ENCODE results near the gene TRIM24.

TRIM24 gene

DNA sequence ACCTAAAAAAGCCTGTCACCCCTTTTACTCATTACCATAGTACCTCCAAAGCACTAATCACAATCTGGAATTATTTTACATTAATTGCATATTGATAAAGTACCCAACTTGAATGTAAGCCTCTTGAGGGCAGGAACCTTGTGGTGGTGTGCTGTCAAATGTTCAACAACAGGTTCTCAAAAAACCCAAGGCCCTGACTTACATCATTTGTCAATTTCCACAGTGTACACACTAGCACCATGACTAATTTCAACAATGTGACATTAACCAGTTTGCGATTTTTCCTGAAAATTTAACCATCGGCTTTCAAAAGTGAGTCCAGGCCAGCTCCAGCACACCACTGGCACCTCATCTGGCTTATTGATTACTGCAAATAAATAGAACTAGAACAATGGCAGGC, 153.6 kb downstream of the TRIM24 start:
- no peak for DNase-seq (ENCODE audit: low read depth in 1 of 2, low spot score in 1 of 2)

DNA sequence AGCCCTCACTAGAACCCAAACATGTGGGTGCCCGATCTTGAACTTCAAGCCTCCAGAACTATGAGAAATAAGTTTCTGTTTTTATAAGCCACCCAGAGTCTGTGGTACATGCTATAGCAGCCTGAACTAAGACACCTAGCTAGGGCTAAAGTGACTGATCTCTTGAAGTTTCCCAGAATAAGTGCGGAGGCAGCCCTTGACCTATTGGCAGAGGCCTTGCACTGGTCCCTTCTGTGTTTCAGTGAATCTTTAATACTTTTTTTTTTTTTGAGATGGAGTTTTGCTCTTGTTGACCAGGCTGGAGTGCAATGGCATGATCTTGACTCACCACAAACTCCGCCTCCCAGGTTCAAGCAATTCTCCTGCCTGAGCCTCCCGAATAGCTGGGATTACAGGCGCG, 156.0 kb downstream of the TRIM24 start:
- no peak for DNase-seq (ENCODE audit: low read depth in 1 of 2, low spot score in 1 of 2)

DNA sequence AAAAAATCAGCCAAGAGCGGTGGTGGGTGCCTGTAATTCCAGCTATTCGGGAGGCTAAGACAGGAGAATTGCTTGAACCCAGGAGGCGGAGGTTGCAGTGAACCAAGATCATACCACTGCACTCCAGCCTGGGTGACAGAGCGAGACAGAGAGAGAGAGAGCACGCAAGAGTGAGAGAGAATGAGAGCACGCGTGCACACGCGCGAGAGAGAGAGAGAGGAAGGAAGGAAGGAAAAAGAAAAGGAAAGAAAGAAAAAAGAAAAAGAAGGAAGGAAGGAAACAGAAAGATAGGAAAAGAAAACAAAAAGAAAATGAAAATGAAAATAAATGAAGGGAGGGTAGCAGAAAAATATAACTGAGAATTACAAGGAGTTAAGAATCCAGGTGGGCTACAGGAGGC, 158.4 kb downstream of the TRIM24 start:
- no peak for DNase-seq (ENCODE audit: low read depth in 1 of 2, low spot score in 1 of 2)

DNA sequence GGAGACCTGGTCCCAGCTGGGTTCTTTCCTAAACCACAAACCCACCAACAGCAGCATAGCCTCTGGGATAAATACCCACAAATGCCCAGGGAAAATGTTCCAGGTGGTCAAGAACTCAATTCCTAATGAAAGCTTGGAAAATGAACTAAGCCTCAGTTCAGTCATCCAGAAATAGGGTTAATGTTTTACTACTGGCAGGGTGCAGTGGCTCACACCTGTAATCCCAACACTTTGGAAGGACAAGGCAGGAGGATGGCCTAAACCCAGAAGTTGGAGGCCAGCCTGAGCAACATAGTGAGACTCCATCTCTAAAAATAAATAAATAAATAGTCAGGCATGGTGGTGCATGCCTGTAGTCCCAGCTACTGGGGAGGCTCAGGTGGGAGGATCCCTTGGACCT, 158.9 kb downstream of the TRIM24 start:
- no peak for DNase-seq (ENCODE audit: low read depth in 1 of 2, low spot score in 1 of 2)

DNA sequence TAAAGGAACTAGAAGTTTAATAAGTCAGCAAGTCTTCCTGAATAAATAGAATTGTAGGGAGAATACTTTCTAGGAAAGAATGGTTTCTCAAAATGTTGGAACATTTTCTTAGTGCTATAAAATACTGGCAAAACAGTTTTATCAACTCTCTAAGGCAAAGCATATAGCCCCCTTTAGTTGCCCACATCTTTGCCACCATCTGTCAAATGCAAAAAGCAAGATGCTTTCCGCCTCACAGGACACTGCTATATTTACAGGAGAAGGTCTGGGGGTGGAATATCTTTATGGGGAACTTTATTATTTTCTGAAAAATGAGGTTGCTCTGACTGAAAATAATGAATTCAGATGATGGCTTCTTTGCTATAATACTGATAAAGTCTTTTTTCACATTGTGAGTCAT, 162.8 kb downstream of the TRIM24 start:
- DNase-seq (ENCODE audit: low read depth in 1 of 2, low spot score in 1 of 2), result no peak

DNA sequence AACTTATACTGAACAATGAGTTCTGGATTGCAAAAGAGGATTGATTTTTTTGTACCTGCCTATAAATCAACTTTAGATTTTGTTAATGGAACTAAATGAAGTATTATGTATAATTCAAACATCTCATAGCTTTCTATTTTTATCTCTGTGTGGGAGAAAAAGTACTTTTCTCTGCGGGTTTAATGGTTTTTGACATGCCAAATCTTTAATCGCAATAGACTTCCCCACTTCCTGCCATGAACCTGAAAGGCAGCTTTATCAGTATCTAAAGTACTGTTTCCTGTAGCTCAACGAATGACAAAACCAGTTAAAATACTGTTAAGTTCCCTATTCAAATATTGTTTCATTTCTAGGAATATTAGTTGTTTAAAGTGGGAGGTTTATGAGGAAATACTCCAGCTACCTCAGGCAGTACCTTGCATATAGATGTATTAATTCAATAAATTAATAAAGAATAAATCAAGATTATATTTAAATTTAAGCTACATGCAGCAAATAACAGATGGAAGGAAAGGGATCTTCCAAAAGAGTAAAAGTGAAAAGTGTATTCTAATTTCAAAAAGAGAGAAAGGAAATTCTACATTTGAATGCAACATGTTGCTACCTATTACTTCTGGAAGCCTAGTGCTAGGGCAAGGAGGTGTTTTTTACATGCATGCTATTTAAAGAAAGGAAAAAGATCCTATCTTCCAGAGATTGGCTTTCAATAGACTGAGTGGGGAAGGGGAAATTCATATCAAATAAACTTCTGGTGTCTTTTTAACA, 165.2 kb downstream of the TRIM24 start:
- no peak for DNase-seq (ENCODE audit: low read depth in 1 of 2, low spot score in 1 of 2)

DNA sequence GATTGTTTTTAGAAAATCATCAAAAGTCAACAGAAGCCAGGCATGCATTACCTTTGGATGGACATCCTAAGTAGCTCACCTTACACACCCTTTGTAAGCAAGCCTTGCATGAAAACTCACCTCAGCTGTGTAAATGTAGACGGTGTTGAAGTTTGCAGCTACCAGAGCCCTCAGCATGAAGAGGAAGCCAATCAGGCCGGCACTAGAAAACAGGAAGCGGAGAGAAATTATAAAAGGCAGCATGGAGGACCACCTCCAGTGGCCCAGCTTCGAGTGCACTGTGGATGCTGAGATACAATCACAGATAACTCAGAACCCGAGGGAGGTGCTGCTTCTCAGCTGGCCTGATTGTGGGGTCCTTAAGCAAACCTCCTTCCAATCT, 165.8 kb downstream of the TRIM24 start:
- peak in 1 of 2 donors; percentile 2 for DNase-seq (ENCODE audit: low read depth in 1 of 2, low spot score in 1 of 2)

DNA sequence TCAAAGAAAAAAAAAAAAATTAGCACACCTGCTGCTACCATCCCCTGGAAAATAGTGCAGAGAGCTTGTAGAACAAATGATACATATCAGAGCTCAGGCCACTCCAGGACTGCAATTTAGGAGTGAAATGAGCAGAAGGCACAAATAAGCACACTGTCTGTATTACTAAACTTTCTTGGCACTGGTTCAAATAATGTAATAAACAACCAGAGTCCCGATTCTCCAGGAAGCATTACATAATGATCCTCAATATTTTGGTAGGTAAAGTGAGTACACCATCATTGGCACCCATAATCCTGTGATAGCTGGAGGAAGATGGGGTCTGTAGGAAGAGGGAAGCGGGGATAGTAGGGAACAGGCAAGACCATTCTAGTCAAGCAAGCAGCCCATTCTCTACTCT, 166.8 kb downstream of the TRIM24 start:
- no peak for DNase-seq (ENCODE audit: low read depth in 1 of 2, low spot score in 1 of 2)

DNA sequence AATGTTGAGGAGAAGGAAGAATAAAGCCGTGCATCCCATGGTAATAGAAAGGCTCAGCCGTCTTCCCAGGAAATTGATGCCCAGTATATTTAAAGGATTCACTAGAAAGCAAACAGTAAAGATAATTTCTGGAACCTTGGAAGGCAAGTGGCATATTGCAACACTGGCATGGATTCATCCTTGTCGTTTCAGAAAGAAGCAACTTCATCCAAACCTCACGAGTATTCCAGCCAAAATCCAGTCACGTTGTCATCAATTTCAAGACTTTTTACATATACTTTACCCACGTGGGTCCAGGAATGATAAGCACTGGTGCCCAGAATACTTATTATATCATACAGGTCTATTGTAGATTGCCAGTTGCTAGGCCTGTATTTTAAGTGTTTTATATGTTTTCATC, 167.3 kb downstream of the TRIM24 start:
- no peak for DNase-seq (ENCODE audit: low read depth in 1 of 2, low spot score in 1 of 2)

DNA sequence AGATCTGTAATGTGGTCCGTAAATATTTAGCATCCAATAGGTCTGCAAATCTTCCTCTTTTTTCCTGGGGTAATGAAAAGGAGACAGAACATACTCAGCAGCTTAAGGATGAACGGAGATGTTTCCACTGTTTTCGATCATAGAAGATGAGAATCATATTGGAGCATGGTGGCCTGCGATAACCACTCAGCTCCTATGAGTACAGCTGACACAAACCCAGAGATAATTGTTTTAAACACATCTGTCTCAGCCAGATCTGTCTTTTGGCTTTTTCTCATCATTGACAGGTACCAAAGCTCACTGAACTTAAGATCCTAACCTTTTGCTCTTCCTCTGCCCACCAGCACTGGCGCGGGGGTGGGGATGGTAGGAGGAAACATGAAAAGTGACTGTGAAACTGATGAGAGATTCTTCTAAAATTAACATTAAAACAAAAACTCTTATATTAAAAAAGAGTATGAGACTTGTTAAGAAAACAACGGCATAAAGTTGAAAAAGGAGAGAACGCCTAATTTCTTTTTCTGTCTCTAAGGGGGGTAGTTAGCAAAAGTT, 170.1 kb downstream of the TRIM24 start:
- no peak for DNase-seq (ENCODE audit: low read depth in 1 of 2, low spot score in 1 of 2)

DNA sequence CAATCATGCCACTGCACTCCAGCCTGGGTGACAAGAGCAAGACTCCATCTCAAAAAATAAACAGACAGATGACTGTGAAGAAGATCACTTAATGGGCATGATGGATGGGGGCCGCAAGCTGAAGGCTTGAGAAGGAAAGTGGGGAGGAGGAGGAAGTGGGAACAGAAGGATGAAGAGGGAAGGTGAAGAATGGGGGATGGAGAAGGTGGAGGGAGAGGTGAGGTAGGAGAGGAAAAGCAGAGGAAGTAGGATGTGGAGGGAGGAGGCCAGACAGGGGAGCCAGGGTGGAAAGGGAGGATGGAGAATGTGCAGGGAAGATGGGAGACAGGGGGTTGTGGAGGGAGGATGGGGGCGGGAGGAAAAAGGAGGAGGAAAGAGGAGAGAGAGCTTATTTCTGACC, 172.3 kb downstream of the TRIM24 start:
- no peak for DNase-seq (ENCODE audit: low read depth in 1 of 2, low spot score in 1 of 2)

DNA sequence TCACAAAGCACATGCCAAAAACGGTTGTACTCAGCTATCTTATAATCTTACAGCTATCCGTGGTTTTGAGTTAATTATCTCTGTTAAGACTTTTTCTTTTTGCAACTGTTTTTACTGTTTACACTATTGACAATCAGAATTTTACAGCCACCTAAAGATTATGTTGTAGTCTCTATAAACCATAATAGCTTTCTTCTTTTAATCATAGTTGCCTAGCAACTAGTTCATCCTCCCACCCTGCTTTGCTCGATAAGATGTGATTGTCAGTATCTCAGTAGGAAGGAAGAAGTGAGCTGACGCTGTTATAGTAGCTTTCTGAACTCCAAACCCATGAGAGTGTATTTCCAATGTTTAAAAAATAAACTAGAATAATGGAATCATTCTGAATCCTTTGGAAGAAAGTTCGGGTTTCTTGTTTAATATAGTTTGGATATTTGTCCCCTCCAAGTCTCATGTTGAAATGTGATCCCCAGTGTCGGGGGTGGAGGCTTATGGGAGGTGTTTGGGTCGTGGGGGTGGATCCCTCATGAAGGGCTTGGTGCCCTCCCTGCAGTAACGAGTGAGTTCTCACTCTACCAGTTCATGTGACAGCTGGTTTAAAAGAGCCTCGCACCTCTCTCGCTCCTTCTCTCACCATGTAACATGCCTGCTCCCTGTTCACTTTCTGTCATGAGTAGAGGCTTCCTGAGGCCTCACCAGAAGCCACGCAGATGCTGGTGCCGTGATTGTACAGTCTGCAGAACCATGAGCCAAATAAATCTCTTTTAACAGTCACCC, 173.0 kb downstream of the TRIM24 start:
- DNase-seq (ENCODE audit: low read depth in 1 of 2, low spot score in 1 of 2), result no peak
